MM.1S (cell line): Measurements from ENCODE around the gene DDX27.

Experiments used
- DNase-seq: peaks from one replicate; pipeline ENCODE4 v3.0.0-alpha.2; 2015
- H2AFZ ChIP-seq: fragments of 300-600 bp; sonication (generic); 2 replicates; pipeline ENCODE4 v1.6.0; 2016; ENCODE audit warnings: antibody characterized with exemption, low read length
- H3F3A ChIP-seq: fragments of 300-600 bp; sonication (generic); 2 replicates; pipeline ENCODE4 v1.6.1; 2016; ENCODE audit warnings: mild to moderate bottlenecking, antibody characterized with exemption, low read length, moderate library complexity, mixed read lengths; ENCODE audit not compliant: insufficient read depth
- H3K27ac ChIP-seq: fragments of 300-600 bp; sonication (generic); 2 replicates; pipeline ENCODE4 v1.5.1; 2016; ENCODE audit warnings: mild to moderate bottlenecking, low read length
- H3K27me3 ChIP-seq: fragments of 300-600 bp; sonication (generic); replicated peaks from 2 replicates; pipeline ENCODE4 v1.6.0; 2016; ENCODE audit warnings: low read length; ENCODE audit not compliant: insufficient read depth
- H3K36me3 ChIP-seq: fragments of 300-600 bp; sonication (generic); replicated peaks from 2 replicates; pipeline ENCODE4 v1.6.1; 2016; ENCODE audit warnings: mild to moderate bottlenecking, low read length, mixed read lengths; ENCODE audit not compliant: insufficient read depth
- H3K4me1 ChIP-seq: fragments of 300-600 bp; sonication (generic); 2 replicates; pipeline ENCODE4 v1.6.1; 2016; ENCODE audit warnings: low read length, mixed read lengths
- H3K4me2 ChIP-seq: fragments of 300-600 bp; sonication (generic); 2 replicates; pipeline ENCODE4 v1.6.0; 2016; ENCODE audit warnings: low read depth, low read length
- H3K4me3 ChIP-seq: fragments of 300-600 bp; sonication (generic); 2 replicates; pipeline ENCODE4 v1.5.1; 2016; ENCODE audit warnings: low read length, mixed read lengths
- H3K79me2 ChIP-seq: fragments of 300-600 bp; sonication (generic); 2 replicates; pipeline ENCODE4 v1.6.1; 2016; ENCODE audit warnings: mixed run types, low read length, mixed read lengths
- H3K9ac ChIP-seq: fragments of 300-600 bp; sonication (generic); 2 replicates; pipeline ENCODE4 v1.6.1; 2016; ENCODE audit warnings: low read length, mixed read lengths
- H3K9me2 ChIP-seq: fragments of 300-600 bp; sonication (generic); replicated peaks from 2 replicates; pipeline ENCODE4 v1.6.1; 2016; ENCODE audit warnings: mild to moderate bottlenecking, low read length, mixed read lengths; ENCODE audit not compliant: insufficient read depth
- H3K9me3 ChIP-seq: fragments of 300-600 bp; sonication (generic); replicated peaks from 2 replicates; pipeline ENCODE4 v1.6.1; 2016; ENCODE audit warnings: mild to moderate bottlenecking, low read length, mixed read lengths; ENCODE audit not compliant: insufficient read depth
- H4K20me1 ChIP-seq: fragments of 300-600 bp; sonication (generic); 2 replicates; pipeline ENCODE4 v1.6.1; 2016; ENCODE audit warnings: mild to moderate bottlenecking, low read length, moderate library complexity, mixed read lengths; ENCODE audit not compliant: insufficient read depth
- EZH2 ChIP-seq: fragments of 300-600 bp; sonication (generic); optimal IDR thresholded peaks from 2 replicates; pipeline ENCODE3; 2017; ENCODE audit warnings: low read depth, mild to moderate bottlenecking, antibody characterized with exemption, low read length, mixed read lengths
- EZH2phosphoT487 ChIP-seq: fragments of 300-600 bp; sonication (generic); IDR thresholded peaks from 2 replicates; pipeline ENCODE4 v1.6.1; 2018; ENCODE audit warnings: antibody characterized with exemption, low read length
- TF ChIP-seq, protein P1 (sequence below): fragments of 300-600 bp; sonication (generic); IDR thresholded peaks from 2 replicates; pipeline ENCODE4 v1.5.1; 2016; ENCODE audit warnings: antibody characterized with exemption, low read length, mixed read lengths

The DDX27 gene

DNA sequence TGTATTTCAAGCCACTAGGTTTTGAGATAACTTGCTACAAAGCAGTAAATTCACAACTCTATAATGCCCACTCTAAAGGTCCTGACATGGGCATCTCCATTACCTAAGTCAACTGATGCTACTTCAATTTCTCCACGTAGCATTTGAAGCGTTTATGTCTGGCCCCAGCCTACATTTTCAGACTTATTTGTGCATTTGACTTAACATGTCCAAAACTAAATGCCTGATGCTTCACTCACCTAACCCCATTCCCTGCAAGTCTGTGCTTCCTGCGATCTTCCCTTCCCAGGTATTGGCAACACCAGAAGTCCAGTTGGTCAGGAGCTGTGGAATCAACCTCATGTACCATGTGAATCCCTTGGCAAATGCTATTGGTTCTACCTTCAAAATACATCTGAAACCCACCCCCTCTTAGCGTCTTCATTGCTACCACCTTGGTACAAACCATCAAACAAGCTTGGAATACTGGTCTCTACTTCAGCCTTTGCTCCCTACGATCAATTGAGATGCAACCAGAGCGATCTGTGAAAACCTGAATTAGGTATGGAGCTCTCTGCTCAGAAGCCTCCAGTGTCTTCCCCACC lies 71.5 kb downstream of the DDX27 start:
- Histone ChIP-seq H3K9me2 (no peaks in the 10 kb centered on the region), H2AFZ (no peak overlapping the region), H3K36me3 (peaks cover 32% of the 10 kb centered on the region), H3K4me2 (no peak overlapping the region), H3K79me2 (peaks cover 28% of the 10 kb centered on the region), H4K20me1 (peaks cover 15% of the 10 kb centered on the region), H3K4me1 (no peaks in the 10 kb centered on the region), H3K9ac (no peak overlapping the region), H3K9me3 (no peaks in the 10 kb centered on the region), H3K27ac (no peak overlapping the region), H3K27me3 (no peaks in the 10 kb centered on the region), H3F3A (peaks cover 8% of the 10 kb centered on the region; the same call in 1 of the 2 replicates), H3K4me3 (no peak overlapping the region)
- peak; percentile 5 for DNase-seq
- TF ChIP-seq EZH2 (no peak), EZH2phosphoT487 (no peak)
- TF ChIP-seq, protein P1, sequence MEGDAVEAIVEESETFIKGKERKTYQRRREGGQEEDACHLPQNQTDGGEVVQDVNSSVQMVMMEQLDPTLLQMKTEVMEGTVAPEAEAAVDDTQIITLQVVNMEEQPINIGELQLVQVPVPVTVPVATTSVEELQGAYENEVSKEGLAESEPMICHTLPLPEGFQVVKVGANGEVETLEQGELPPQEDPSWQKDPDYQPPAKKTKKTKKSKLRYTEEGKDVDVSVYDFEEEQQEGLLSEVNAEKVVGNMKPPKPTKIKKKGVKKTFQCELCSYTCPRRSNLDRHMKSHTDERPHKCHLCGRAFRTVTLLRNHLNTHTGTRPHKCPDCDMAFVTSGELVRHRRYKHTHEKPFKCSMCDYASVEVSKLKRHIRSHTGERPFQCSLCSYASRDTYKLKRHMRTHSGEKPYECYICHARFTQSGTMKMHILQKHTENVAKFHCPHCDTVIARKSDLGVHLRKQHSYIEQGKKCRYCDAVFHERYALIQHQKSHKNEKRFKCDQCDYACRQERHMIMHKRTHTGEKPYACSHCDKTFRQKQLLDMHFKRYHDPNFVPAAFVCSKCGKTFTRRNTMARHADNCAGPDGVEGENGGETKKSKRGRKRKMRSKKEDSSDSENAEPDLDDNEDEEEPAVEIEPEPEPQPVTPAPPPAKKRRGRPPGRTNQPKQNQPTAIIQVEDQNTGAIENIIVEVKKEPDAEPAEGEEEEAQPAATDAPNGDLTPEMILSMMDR: no peak

- Histone ChIP-seq H3K9ac (no peak overlapping the region), H3K79me2 (peaks cover 23% of the 10 kb centered on the region), H2AFZ (no peak overlapping the region), H3K27ac (no peak overlapping the region), H3K36me3 (peaks cover 27% of the 10 kb centered on the region), H4K20me1 (peaks cover 15% of the 10 kb centered on the region), H3K9me2 (no peaks in the 10 kb centered on the region), H3F3A (peaks cover 8% of the 10 kb centered on the region; the same call in 1 of the 2 replicates), H3K4me3 (no peak overlapping the region), H3K4me1 (no peaks in the 10 kb centered on the region), H3K4me2 (no peak overlapping the region), H3K27me3 (no peaks in the 10 kb centered on the region), H3K9me3 (no peaks in the 10 kb centered on the region)
- no peak for TF ChIP-seq EZH2phosphoT487
- TF ChIP-seq, protein P1: no peak
- no peak for TF ChIP-seq EZH2
- no peak for DNase-seq
Measured at GRCh38 chr20:49291200-49291599, 72.0 kb downstream of the DDX27 start.

DNA sequence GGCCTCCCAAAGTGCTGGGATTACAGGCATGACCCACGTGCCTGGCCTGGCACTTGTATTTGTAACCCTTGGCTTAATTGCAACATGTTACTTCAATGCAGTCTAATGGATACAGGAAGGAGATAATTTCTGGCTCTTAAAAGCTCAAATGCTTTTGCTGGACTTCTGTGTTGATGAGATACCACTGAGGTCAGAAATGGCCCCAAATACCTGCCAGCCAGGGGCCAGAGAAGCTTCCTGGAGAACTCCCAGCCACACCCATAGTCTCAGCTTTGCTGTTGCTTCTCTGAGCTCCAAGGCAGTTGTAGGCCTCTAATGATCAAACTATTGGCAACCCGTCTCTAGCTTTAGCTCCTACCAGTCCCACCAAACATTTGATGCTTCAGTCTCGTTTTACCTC lies 72.8 kb downstream of the DDX27 start:
- H3K9me2 ChIP-seq: no peaks in the 10 kb centered on the region
- no peak overlapping the region for H3K4me2 ChIP-seq
- H3K4me3 ChIP-seq: no peak overlapping the region
- H3F3A ChIP-seq: peaks cover 8% of the 10 kb centered on the region; the same call in 1 of the 2 replicates
- no peak for DNase-seq
- peaks cover 15% of the 10 kb centered on the region for H4K20me1 ChIP-seq
- no peak overlapping the region for H3K27ac ChIP-seq
- H3K9ac ChIP-seq: no peak overlapping the region
- no peaks in the 10 kb centered on the region for H3K4me1 ChIP-seq
- TF ChIP-seq EZH2 (no peak), EZH2phosphoT487 (no peak)
- TF ChIP-seq, protein P1: no peak
- H3K79me2 ChIP-seq: peaks cover 15% of the 10 kb centered on the region
- peaks cover 19% of the 10 kb centered on the region for H3K36me3 ChIP-seq
- no peaks in the 10 kb centered on the region for H3K27me3 ChIP-seq
- H2AFZ ChIP-seq: no peak overlapping the region
- H3K9me3 ChIP-seq: no peaks in the 10 kb centered on the region
